HepG2 (cell line): Measurements from ENCODE around the gene OLFM4.

ENCODE experiments used
- CBX2 ChIP-seq, 2 experiments: fragments of 200-600 bp in 1 of 2; sonication (generic); formaldehyde crosslinking in 1 of 2; IDR thresholded peaks; 2 replicates each; pipeline versions ENCODE4 v1.7.0 to v1.8.1; 2018 to 2022; ENCODE audit warnings: low read depth in 2 of 2, low read length in 1 of 2, mild to moderate bottlenecking in 1 of 2, missing genetic modification reagents in 1 of 2
- CCDC6 ChIP-seq: sonication (generic); formaldehyde crosslinking; IDR thresholded peaks from 2 replicates; pipeline ENCODE4 v1.8.1; 2022; ENCODE audit warnings: mild to moderate bottlenecking, missing genetic modification reagents, moderate library complexity
- ESRRA ChIP-seq: sonication (generic); formaldehyde crosslinking; IDR thresholded peaks from 2 replicates; pipeline ENCODE4 v1.5.1; 2020; ENCODE audit warnings: mild to moderate bottlenecking, low read depth, missing genetic modification reagents
- HDAC2 ChIP-seq: sonication (generic); formaldehyde crosslinking; IDR thresholded peaks from 2 replicates; pipeline ENCODE4 v1.4.0; 2020; ENCODE audit warnings: missing genetic modification reagents
- KLF16 ChIP-seq, 2 experiments: sonication (generic) in 1 of 2; formaldehyde crosslinking in 1 of 2; IDR thresholded peaks; 2 replicates each; pipeline versions ENCODE4 v1.6.1 to v1.8.0; 2016 to 2023; ENCODE audit warnings: missing genetic modification reagents in 2 of 2, missing compliant biosample characterization in 1 of 2
- MIXL1 ChIP-seq: IDR thresholded peaks from 2 replicates; pipeline ENCODE4 v1.6.1; 2016
- ZBTB8A ChIP-seq: sonication (generic); formaldehyde crosslinking; IDR thresholded peaks from 2 replicates; pipeline ENCODE4 v1.4.0; 2020; ENCODE audit warnings: mild to moderate bottlenecking, low read depth, missing genetic modification reagents, borderline replicate concordance
- TF ChIP-seq, protein P1 (sequence below): sonication (generic); formaldehyde crosslinking; IDR thresholded peaks from 2 replicates; pipeline ENCODE4 v1.4.0; 2020; ENCODE audit warnings: missing genetic modification reagents

DNA sequence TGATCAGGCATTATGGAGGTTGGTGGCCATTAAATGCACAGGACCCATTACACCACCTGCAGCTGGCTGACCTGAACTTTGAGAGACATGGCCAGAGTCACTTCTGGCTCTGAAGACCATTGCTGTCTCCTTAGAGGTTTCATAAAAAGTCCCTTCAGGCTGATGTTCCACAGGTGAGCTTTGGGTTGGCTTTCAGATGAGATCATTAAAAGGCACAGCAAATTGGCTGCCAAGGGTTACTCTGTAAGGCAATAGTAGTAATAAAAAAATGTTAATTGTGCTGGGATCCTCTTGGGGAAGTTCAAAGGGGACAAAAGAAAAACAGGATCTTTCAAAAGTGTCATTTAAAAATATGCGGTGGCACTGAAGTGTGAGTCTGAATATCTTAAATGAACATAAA is 4.2 kb downstream of the OLFM4 start:
- TF ChIP-seq, protein P1, sequence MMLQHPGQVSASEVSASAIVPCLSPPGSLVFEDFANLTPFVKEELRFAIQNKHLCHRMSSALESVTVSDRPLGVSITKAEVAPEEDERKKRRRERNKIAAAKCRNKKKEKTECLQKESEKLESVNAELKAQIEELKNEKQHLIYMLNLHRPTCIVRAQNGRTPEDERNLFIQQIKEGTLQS, result no peak
- TF ChIP-seq HDAC2 (CRISPR knock-in tag) (no peak), ESRRA (CRISPR knock-in tag) (no peak), CCDC6 (CRISPR knock-in tag) (no peak), CBX2 (IDR thresholded peaks at IDR 0.05; ENCODE audit: low read depth, low read length) (no peak), CBX2 (CRISPR knock-in tag; IDR thresholded peaks at IDR 0.05; ENCODE audit: low read depth) (no peak), KLF16 (CRISPR knock-in tag; IDR thresholded peaks at IDR 0.05) (no peak), MIXL1 (CRISPR knock-in tag) (no peak), ZBTB8A (no peak)
